SK-N-SH treated with all-trans-retinoic acid at 6 μM for 48 hours (cell line): Measurements from ENCODE around the gene ABCA1.

ENCODE experiments used
- ARNTL ChIP-seq: fragments of 450-650 bp; formaldehyde crosslinking; IDR thresholded peaks from 2 replicates; pipeline ENCODE4 v1.5.0; 2020; ENCODE audit warnings: low read depth, mild to moderate bottlenecking, moderate library complexity, borderline replicate concordance
- BACH2 ChIP-seq: fragments of 250-450 bp; sonication (Bioruptor Pico); IDR thresholded peaks from 2 replicates; pipeline ENCODE4 v1.9.0; 2021; ENCODE audit warnings: mild to moderate bottlenecking, borderline replicate concordance
- CREB5 ChIP-seq: fragments of 250-450 bp; sonication (Bioruptor Pico); IDR thresholded peaks from 2 replicates; pipeline ENCODE4 v1.5.1; 2020; ENCODE audit warnings: low read depth, mild to moderate bottlenecking, moderate library complexity
- ESRRG ChIP-seq: fragments of 250-450 bp; sonication (Bioruptor Pico); IDR thresholded peaks from 2 replicates; pipeline ENCODE4 v1.6.1; 2021; ENCODE audit warnings: mild to moderate bottlenecking
- GLIS3 ChIP-seq: fragments of 250-450 bp; sonication (Bioruptor Pico); IDR thresholded peaks from 2 replicates; pipeline ENCODE4 v1.5.0; 2020; ENCODE audit warnings: mild to moderate bottlenecking, moderate library complexity
- ISL1 ChIP-seq: fragments of 250-450 bp; sonication (Bioruptor Pico); IDR thresholded peaks from 2 replicates; pipeline ENCODE4 v2.1.2; 2022; ENCODE audit warnings: mild to moderate bottlenecking, moderate library complexity
- PATZ1 ChIP-seq: fragments of 250-450 bp; sonication (Bioruptor Pico); IDR thresholded peaks from 2 replicates; pipeline ENCODE4 v1.8.0; 2020; ENCODE audit warnings: mild to moderate bottlenecking, moderate library complexity, borderline replicate concordance
- TSHZ2 ChIP-seq: fragments of 250-450 bp; sonication (Bioruptor Pico); IDR thresholded peaks from 2 replicates; pipeline ENCODE4 v1.5.0; 2020; ENCODE audit warnings: mild to moderate bottlenecking, moderate library complexity
- ZC3H10 ChIP-seq: fragments of 250-450 bp; sonication (Bioruptor Pico); IDR thresholded peaks from 2 replicates; pipeline ENCODE4 v1.5.1; 2021; ENCODE audit warnings: mild to moderate bottlenecking, moderate library complexity
- ZFP3 ChIP-seq: fragments of 250-450 bp; sonication (Bioruptor Pico); IDR thresholded peaks from 2 replicates; pipeline ENCODE4 v1.5.0; 2020; ENCODE audit warnings: mild to moderate bottlenecking, moderate library complexity
- ZFP30 ChIP-seq: fragments of 450-650 bp; formaldehyde crosslinking; IDR thresholded peaks from 2 replicates; pipeline ENCODE4 v1.5.0; 2022; ENCODE audit warnings: mild to moderate bottlenecking, moderate library complexity

DNA sequence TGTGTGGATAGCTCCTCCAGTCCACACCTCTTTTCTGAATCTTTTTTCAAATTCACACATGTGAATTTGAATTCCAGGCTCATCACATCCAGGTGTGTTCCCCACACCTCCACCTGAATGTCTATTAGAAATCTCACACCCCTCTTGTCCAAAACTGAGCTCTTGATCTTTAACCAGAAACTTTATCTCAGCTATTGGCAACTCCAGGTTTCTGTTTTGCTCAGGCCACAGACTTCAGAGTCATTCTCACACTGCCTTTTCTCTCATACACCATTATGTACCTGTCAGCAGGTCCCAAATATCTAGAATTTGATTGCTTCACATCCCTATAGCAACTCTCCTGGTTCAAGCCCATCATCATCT lies 152.4 kb downstream of the ABCA1 start:
- no peak for TF ChIP-seq PATZ1 (CRISPR knock-in tag)
- no peak for TF ChIP-seq ZFP3 (CRISPR knock-in tag)
- no peak for TF ChIP-seq ZC3H10 (CRISPR knock-in tag)
- TF ChIP-seq GLIS3 (CRISPR knock-in tag), result no peak
- no peak for TF ChIP-seq BACH2 (CRISPR knock-in tag)
- TF ChIP-seq TSHZ2 (CRISPR knock-in tag), result no peak
- no peak for TF ChIP-seq ZFP30 (CRISPR knock-in tag)
- no peak for TF ChIP-seq ARNTL (CRISPR knock-in tag)
- no peak for TF ChIP-seq CREB5 (CRISPR knock-in tag)
- TF ChIP-seq ESRRG (CRISPR knock-in tag), result no peak
- TF ChIP-seq ISL1 (CRISPR knock-in tag), result no peak
